H9 (cell line): ENCODE results near the gene KIF5C. TPM values are rescaled to one million over a fixed set of nuclear protein-coding genes. Genes with fewer than 3 reads are reported as not detected.

Experiments used
- DNase-seq: peaks from one replicate; pipeline ENCODE4 v3.0.0-alpha.2; 2017
- H2AFZ ChIP-seq: one replicate; pipeline ENCODE4 v1.6.1; 2013; ENCODE audit warnings: mild to moderate bottlenecking, low read length, control low read depth, moderate library complexity
- H2AK5ac ChIP-seq: 2 replicates; pipeline ENCODE4 v1.6.1; 2013; ENCODE audit warnings: low read length, control low read depth, mixed read lengths; ENCODE audit not compliant: insufficient read length
- H2BK120ac ChIP-seq: one replicate; pipeline ENCODE4 v1.6.1; 2013; ENCODE audit warnings: low read depth, mild to moderate bottlenecking, low read length, control low read depth, inconsistent platforms; ENCODE audit not compliant: poor library complexity, severe bottlenecking
- H2BK12ac ChIP-seq: 2 replicates; pipeline ENCODE4 v1.6.1; 2013; ENCODE audit warnings: low read length, control low read depth, mixed read lengths, low read depth; ENCODE audit not compliant: insufficient read length
- H2BK15ac ChIP-seq: 2 replicates; pipeline ENCODE4 v1.6.1; 2013; ENCODE audit warnings: low read depth, low read length, control low read depth
- H2BK20ac ChIP-seq: one replicate; pipeline ENCODE4 v1.6.1; 2013; ENCODE audit warnings: low read depth, mild to moderate bottlenecking, low read length, control low read depth, inconsistent platforms; ENCODE audit not compliant: poor library complexity, severe bottlenecking
- H2BK5ac ChIP-seq: 2 replicates; pipeline ENCODE4 v1.6.1; 2013; ENCODE audit warnings: low read length, control low read depth, mixed read lengths; ENCODE audit not compliant: insufficient read length
- H3K14ac ChIP-seq: 2 replicates; pipeline ENCODE4 v1.6.1; 2013; ENCODE audit warnings: low read length, control low read depth; ENCODE audit not compliant: insufficient read depth
- H3K18ac ChIP-seq: 2 replicates; pipeline ENCODE4 v1.6.1; 2013; ENCODE audit warnings: low read depth, mild to moderate bottlenecking, mixed read lengths, low read length, control low read depth; ENCODE audit not compliant: insufficient read length
- H3K23ac ChIP-seq: 2 replicates; pipeline ENCODE4 v1.6.1; 2013; ENCODE audit warnings: low read length, control low read depth, mixed read lengths, low read depth; ENCODE audit not compliant: insufficient read length
- H3K23me2 ChIP-seq: 2 replicates; pipeline ENCODE4 v1.6.1; 2013; ENCODE audit warnings: low read depth, mild to moderate bottlenecking, mixed read lengths, low read length, control low read depth; ENCODE audit not compliant: insufficient read length, poor library complexity, severe bottlenecking
- H3K27ac ChIP-seq: 2 replicates; pipeline ENCODE4 v1.5.1; 2013; ENCODE audit warnings: low read length, control low read depth, mixed read lengths, low read depth; ENCODE audit not compliant: insufficient read length
- H3K27me3 ChIP-seq: 2 replicates; pipeline ENCODE4 v1.6.1; 2013; ENCODE audit warnings: low read length, control low read depth, inconsistent platforms; ENCODE audit not compliant: insufficient read depth
- H3K4ac ChIP-seq: 2 replicates; pipeline ENCODE4 v1.6.1; 2013; ENCODE audit warnings: low read depth, mild to moderate bottlenecking, control low read depth, inconsistent platforms, low read length, moderate library complexity
- H3K4me1 ChIP-seq: 2 replicates; pipeline ENCODE4 v1.6.1; 2013; ENCODE audit warnings: low read length, control low read depth, inconsistent platforms; ENCODE audit not compliant: insufficient read depth
- H3K4me2 ChIP-seq: 2 replicates; pipeline ENCODE4 v1.6.1; 2013; ENCODE audit warnings: low read length, control low read depth, mixed read lengths; ENCODE audit not compliant: insufficient read length, insufficient read depth
- H3K56ac ChIP-seq: 2 replicates; pipeline ENCODE4 v1.6.1; 2013; ENCODE audit warnings: low read depth, mild to moderate bottlenecking, mixed read lengths, low read length, control low read depth; ENCODE audit not compliant: insufficient read length
- H3K79me1 ChIP-seq: 2 replicates; pipeline ENCODE4 v1.6.1; 2013; ENCODE audit warnings: low read depth, mild to moderate bottlenecking, moderate library complexity, low read length, control low read depth, inconsistent platforms; ENCODE audit not compliant: insufficient read depth, poor library complexity, severe bottlenecking
- H3K79me2 ChIP-seq: 2 replicates; pipeline ENCODE4 v1.6.1; 2013; ENCODE audit warnings: low read length, control low read depth, inconsistent platforms; ENCODE audit not compliant: insufficient read depth
- H3K9ac ChIP-seq: 2 replicates; pipeline ENCODE4 v1.6.1; 2013; ENCODE audit warnings: low read length, control low read depth, mixed read lengths; ENCODE audit not compliant: insufficient read length; ENCODE audit errors: extremely low read depth
- H3K9me3 ChIP-seq: one replicate; pipeline ENCODE4 v1.6.1; 2013; ENCODE audit warnings: low read depth, low read length, inconsistent platforms; ENCODE audit not compliant: control insufficient read depth
- H3T11ph ChIP-seq: one replicate; pipeline ENCODE4 v1.6.1; 2013; ENCODE audit warnings: mild to moderate bottlenecking, low read length, control low read depth, inconsistent platforms
- H4K20me1 ChIP-seq: one replicate; pipeline ENCODE4 v1.6.1; 2013; ENCODE audit not compliant: control insufficient read depth, insufficient read length, insufficient read depth
- H4K5ac ChIP-seq: 2 replicates; pipeline ENCODE4 v1.6.1; 2013; ENCODE audit warnings: low read depth, mild to moderate bottlenecking, mixed read lengths, low read length, control low read depth; ENCODE audit not compliant: insufficient read length
- H4K8ac ChIP-seq: replicated peaks from 2 replicates; pipeline ENCODE4 v1.6.1; 2013; ENCODE audit warnings: low read length, control low read depth, mixed read lengths, low read depth; ENCODE audit not compliant: insufficient read length
- H4K91ac ChIP-seq: 2 replicates; pipeline ENCODE4 v1.6.1; 2013; ENCODE audit warnings: low read depth, mild to moderate bottlenecking, moderate library complexity, mixed read lengths, low read length, control low read depth; ENCODE audit not compliant: insufficient read length
- H3K27ac Mint-ChIP-seq, 3 experiments: 2 replicates in 2 of 3; 3 replicates in 1 of 3; pipeline ENCODE4 v1.8.0; 2020 to 2021; ENCODE audit warnings: mixed read lengths in 3 of 3, mild to moderate bottlenecking in 1 of 3, moderate library complexity in 1 of 3
- H3K27me3 Mint-ChIP-seq: 2 replicates; pipeline ENCODE4 v1.8.0; 2021; ENCODE audit warnings: low read depth, mild to moderate bottlenecking, moderate library complexity, mixed read lengths
- H3K36me3 Mint-ChIP-seq, 3 experiments: 2 replicates in 2 of 3; 3 replicates in 1 of 3; pipeline ENCODE4 v1.8.0; 2020 to 2021; ENCODE audit warnings: low read depth in 3 of 3, mixed read lengths in 3 of 3; ENCODE audit not compliant: insufficient read depth in 1 of 3
- H3K4me1 Mint-ChIP-seq, 2 experiments: 2 replicates each; pipeline ENCODE4 v1.8.0; 2020; ENCODE audit warnings: mixed read lengths in 2 of 2
- H3K4me3 Mint-ChIP-seq, 2 experiments: 2 replicates in 1 of 2; 3 replicates in 1 of 2; pipeline ENCODE4 v1.8.0; 2020 to 2021; ENCODE audit warnings: mild to moderate bottlenecking in 2 of 2, mixed read lengths in 2 of 2, moderate library complexity in 1 of 2
- H3K9me3 Mint-ChIP-seq, 2 experiments: 2 replicates in 1 of 2; 3 replicates in 1 of 2; pipeline ENCODE4 v1.8.0; 2020; ENCODE audit warnings: mild to moderate bottlenecking in 2 of 2, mixed read lengths in 2 of 2, moderate library complexity in 1 of 2
- WGBS: extraction: QIAGEN DNeasy Blood & Tissue Kit; methylation state at CpG from one replicate; pipeline ENCODE4 v1.1.7; 2013; ENCODE audit warnings: missing lambda C conversion rate, low lambda C conversion rate, mixed read lengths; ENCODE audit not compliant: insufficient read length; ENCODE audit errors: extremely low coverage; 5-methylcytosine and 5-hydroxymethylcytosine counted together
- total RNA-seq: library from RNA; stranded (reverse); gene quantifications from 2 replicates; pipeline ENCODE4 v1.2.1, GENCODE V29; 2021
- TF ChIP-seq, protein P1 (sequence below): fragments of 200-600 bp; sonication (generic); conservative IDR thresholded peaks from 3 replicates; pipeline ENCODE4 v1.8.0; 2021; ENCODE audit warnings: antibody characterized with exemption, mild to moderate bottlenecking

KIF5C gene
- total RNA-seq, 1 experiment from 2014 or later = 52.9 TPM

DNA sequence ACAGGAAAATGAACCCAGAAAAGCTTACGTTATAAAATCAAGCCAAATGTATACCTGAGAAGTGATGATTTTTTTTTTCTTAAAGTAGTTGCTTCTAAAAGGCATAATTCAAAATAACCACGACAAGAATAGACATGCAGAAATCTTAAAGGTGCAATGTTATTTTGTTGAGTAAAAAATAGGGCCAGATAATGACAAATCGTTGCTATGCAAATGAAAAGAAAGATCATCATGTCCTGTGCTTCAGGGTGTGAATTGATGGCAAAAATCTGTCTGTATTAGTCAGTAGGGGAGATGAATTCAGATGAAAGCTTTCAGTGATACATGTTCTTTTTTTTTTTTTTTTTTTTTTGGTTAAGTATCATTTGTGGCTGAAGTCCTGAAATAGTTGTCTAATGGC is 187.5 kb downstream of the KIF5C start:
- peaks cover 0 to 2% of the 10 kb centered on the region in 2 experiments; a peak in 1 of 4 replicates for H3K4me1 Mint-ChIP-seq
- Histone ChIP-seq H3K4me2 (no peak overlapping the region), H2BK20ac (no peak overlapping the region), H3K23ac (no peak overlapping the region), H2BK120ac (no peak overlapping the region), H2BK15ac (no peak overlapping the region), H3T11ph (no peak overlapping the region), H3K4me1 (no peaks in the 10 kb centered on the region), H3K56ac (no peak overlapping the region), H3K23me2 (no peaks in the 10 kb centered on the region), H2AK5ac (no peak overlapping the region), H4K91ac (no peak overlapping the region), H2BK12ac (no peak overlapping the region), H3K79me2 (no peaks in the 10 kb centered on the region), H3K79me1 (no peaks in the 10 kb centered on the region), H4K8ac (no peak overlapping the region), H3K27ac (no peak overlapping the region), H2BK5ac (no peak overlapping the region), H3K9ac (no peak overlapping the region), H3K14ac (no peak overlapping the region), H3K27me3 (no peaks in the 10 kb centered on the region), H3K4ac (no peak overlapping the region), H2AFZ (no peak overlapping the region), H3K9me3 (no peaks in the 10 kb centered on the region), H3K18ac (no peak overlapping the region), H4K20me1 (no peaks in the 10 kb centered on the region), H4K5ac (no peak overlapping the region)
- H3K27ac Mint-ChIP-seq = no peak overlapping the region
- WGBS = no CpG with 5 or more reads among the region's 3 CpGs
- no peaks in the 10 kb centered on the region for H3K36me3 Mint-ChIP-seq
- no peak for DNase-seq
- H3K4me3 Mint-ChIP-seq = no peak overlapping the region
- H3K9me3 Mint-ChIP-seq = no peaks in the 10 kb centered on the region
- H3K27me3 Mint-ChIP-seq = no peaks in the 10 kb centered on the region
- TF ChIP-seq, protein P1, sequence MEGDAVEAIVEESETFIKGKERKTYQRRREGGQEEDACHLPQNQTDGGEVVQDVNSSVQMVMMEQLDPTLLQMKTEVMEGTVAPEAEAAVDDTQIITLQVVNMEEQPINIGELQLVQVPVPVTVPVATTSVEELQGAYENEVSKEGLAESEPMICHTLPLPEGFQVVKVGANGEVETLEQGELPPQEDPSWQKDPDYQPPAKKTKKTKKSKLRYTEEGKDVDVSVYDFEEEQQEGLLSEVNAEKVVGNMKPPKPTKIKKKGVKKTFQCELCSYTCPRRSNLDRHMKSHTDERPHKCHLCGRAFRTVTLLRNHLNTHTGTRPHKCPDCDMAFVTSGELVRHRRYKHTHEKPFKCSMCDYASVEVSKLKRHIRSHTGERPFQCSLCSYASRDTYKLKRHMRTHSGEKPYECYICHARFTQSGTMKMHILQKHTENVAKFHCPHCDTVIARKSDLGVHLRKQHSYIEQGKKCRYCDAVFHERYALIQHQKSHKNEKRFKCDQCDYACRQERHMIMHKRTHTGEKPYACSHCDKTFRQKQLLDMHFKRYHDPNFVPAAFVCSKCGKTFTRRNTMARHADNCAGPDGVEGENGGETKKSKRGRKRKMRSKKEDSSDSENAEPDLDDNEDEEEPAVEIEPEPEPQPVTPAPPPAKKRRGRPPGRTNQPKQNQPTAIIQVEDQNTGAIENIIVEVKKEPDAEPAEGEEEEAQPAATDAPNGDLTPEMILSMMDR = no peak
